Measurements from ENCODE around the gene CTNNBIP1.
A peak's percentile ranks its signal among the peaks of the same experiment; 100 is the strongest.

The CTNNBIP1 gene

DNA sequence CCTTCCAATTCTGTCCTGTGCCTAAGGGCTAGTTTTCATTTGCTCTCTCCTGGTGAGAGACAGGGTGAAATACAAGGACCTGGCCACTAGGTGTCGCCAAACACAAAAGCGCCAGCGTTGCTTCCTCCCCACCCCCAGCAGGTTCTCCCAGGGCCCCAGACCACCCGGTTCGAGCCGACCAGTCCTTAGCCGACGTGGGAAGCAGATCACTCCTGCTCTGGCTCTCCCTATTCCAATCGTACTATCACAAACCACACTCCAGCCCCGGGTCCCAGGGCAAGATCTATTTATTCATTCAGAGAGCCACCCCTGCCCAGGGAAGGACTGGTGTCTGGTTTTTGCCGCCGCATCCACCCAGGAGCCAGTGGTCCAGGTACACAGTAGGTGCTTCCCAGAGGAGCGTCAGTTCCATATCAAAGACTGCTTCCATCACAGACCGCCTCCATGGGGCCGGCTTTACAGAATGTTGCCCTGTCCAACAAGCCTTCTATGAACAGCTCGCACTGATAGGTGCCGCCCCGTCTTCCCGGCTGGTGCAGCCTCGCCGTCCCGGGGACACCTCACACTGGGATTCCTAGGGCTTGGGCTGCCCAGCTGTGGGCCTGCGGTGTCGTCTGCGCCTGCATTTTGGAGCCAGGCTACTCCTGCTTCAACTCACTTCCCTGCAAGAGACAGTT, 35.0 kb downstream of the CTNNBIP1 start:
- DNase-seq: peak; percentile 47 to 58 (median 54)

DNA sequence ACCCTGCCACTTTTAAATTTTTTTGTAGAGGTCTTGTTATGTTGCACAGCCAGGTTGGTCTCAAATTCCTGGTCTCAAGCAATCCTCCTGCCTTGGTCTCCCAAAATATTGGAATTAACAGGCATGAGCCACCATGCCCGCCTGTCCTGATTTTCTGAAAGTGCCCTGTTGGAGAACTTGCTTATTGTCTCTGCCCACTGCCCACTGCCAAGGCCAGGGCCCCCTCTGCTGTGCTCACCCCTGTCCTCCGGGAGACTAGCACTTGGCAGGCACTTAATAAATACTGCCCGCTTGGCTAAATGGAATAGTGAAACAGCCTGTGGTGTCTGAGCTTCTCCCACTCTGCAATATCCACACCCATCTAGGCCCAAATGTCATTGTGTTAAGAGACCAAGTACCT, 35.7 kb downstream of the CTNNBIP1 start:
- DNase-seq: no peak

DNA sequence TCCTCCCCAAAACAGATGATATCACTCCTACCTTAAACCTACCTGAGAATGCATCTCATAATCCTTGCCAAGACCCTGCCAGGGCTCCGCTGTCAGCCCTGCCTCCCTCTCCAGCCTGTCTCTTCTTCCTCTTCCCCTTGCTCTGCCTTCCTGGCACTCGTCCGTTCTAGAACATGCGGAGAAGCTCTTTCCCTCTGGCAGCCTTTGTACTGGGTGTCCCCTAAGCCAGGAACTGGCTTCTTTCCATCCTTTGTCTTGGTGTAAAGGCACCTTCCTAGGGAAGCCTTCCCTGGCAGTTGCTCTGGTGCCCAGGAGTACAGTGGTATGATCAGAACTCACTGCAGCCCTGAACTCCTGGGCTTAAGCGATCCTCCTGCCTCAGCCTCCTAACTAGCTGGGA, 36.1 kb downstream of the CTNNBIP1 start:
- no peak for DNase-seq

GRCh38 chr1:9873385-9873784, 36.7 kb downstream of the CTNNBIP1 start:
- DNase-seq: no peak

GRCh38 chr1:9872430-9873165, 37.5 kb downstream of the CTNNBIP1 start:
- no peak for DNase-seq

DNA sequence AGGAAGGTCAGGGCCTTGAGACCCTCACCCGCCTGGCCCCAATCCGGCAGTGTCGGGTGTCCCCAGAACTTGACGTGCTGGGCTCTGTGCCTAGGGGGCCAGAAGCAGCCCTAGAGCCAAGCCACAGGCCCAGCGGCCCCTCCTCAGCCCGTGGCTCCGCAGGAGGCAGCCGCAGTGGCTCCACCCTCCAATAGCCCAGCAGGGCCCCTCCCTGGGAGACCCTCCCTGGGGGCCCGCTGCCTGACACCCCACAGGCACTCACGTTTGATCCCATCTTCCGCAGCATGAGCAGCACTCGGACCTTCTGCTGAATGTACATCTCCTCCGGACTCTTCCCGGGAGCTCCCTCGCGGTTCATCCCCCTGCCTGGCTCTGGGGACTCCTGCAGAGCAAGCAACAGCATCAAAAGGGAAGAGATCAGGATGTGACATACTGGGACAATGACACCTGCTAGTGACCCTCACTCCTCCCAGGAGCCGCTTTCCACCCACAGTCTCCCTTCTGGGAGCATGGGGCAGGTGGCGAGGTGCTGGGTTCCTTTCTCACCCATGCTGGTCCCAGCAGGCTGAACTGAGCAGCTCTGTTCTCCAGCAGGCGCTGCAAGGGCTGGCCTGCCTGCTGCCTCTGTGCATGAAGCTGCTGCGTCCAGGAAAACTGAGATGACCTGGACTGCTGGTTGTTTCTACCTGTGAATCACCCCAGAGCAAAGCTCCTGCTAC, 38.2 kb downstream of the CTNNBIP1 start:
- no peak for DNase-seq

DNA sequence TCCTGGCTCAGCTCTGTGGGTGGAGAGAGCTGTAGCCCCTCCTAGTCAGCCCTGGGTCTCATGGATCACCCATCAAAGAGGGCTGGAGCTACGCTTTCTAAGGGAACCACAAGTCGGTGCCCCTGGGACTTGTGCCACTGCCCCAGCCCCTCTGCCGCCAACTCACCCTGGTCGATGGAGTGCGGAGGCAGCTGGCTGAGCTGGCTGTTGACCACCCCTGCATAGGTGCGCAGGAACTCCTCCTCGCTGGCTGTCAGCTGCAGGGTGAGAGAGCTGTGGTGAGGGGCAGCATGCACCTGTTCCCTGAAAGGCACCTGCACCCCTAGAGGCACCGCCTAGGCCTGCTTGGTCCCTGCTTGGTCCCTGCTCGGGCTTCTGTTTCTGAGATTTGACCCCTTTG, 39.0 kb downstream of the CTNNBIP1 start:
- DNase-seq: no peak

DNA sequence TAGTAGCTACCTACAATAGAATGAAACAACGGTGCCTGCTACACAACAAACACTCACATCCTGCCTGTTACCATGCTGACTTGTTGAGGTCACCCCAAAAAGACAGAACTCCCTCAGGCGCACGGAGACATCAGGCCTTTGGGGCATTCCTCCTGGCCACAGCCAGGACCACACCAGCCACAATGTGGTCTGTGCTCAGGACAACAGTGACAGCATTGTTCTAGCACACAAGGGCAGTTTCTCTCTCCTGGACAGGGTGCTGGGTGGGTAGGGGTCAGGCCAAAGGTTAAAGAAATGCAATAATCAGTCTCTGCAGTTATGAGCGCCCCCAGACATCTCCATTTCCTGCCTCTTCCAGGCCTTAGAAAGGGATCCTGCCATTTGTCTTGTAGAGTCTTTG, 39.5 kb downstream of the CTNNBIP1 start:
- DNase-seq: no peak

- DNase-seq: no peak
These were observed 40.2 kb downstream of the CTNNBIP1 start for GRCh38 chr1:9869831-9870251.

GRCh38 chr1:9868244-9868590, 41.9 kb downstream of the CTNNBIP1 start:
- no peak for DNase-seq

- peak; percentile 76 to 89 (median 84) for DNase-seq
These were observed 42.4 kb downstream of the CTNNBIP1 start for GRCh38 chr1:9867408-9868243.

GRCh38 chr1:9866836-9867235, 43.2 kb downstream of the CTNNBIP1 start:
- DNase-seq: no peak

GRCh38 chr1:9865724-9866123, 44.3 kb downstream of the CTNNBIP1 start:
- DNase-seq: no peak

DNA sequence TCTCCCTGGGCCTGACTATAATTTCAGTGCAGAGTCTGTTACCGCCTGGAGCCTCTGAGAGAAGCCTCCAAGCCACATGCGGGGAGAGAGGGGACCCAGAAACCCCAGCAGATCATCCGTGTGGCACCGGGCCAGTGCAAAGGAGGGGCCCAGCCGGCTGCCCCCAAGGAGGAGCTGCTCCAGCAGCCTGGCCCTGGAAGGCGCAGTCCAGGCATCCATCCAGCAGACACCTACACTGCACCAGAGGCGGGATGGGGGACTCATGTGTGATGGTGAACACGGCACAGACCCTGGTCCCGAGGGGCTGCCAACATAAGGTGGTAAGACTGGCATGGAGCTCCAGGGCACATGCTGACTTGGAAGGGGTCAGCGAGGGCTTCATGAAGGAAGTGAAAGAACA, 46.7 kb downstream of the CTNNBIP1 start:
- DNase-seq: no peak

DNA sequence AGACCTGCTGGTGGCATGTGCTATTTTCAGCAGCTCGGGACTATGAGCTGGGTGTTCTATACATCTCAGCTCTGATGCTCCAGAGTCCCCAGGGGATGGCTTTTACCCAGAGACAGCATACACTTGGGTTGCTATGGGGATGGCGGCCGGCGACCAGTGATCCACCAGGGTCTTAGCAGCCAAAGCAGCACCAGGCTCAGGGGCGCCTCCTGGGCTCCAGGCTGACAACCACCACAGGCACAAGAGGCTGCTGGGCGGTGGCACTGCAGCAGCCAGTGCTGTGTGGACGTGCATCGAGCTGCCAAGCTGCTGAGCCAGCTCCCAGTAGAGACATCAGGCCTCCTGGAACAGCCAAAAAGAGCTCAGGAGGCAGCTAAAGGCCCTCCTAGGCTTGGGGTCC, 48.7 kb downstream of the CTNNBIP1 start:
- DNase-seq: no peak

- DNase-seq: no peak
These were observed 49.2 kb downstream of the CTNNBIP1 start for GRCh38 chr1:9860887-9861286.

DNA sequence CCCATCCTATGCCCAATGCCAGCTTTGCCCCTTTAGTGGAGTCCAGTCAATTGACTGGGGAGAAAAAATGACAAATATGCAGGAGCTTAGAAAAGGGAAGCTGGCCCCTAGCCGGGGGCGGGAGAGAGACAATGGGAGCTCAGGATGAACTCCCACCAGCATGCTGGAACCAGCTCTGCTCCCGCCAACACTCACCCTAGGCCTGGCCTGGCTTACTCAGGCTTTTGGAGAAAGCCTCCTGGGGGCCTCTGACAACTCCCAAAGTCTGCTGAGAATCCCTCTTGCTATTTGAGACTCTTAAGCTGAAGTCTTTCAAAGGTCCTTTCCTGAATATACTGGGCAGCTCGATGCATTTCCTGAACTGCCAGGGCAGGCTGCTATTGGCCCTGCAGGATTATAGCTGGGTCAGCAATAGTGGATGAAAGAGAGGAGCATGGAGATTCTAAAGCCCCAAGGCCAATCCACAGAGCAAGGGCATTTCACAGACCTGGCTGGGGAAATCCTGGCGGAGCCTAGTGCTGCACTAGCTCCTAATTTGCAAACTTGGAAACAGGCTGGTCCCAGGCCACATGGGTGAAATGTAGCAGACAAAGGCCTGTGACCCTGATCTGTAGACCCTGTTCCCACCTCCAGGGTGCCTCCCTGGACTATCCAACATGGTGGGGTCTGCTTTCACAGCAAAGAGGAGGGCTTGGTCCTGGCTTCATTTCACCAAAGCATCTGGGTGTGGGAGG, 50.6 kb downstream of the CTNNBIP1 start:
- no peak for DNase-seq

GRCh38 chr1:9858293-9859035, 51.6 kb downstream of the CTNNBIP1 start:
- DNase-seq: no peak

DNA sequence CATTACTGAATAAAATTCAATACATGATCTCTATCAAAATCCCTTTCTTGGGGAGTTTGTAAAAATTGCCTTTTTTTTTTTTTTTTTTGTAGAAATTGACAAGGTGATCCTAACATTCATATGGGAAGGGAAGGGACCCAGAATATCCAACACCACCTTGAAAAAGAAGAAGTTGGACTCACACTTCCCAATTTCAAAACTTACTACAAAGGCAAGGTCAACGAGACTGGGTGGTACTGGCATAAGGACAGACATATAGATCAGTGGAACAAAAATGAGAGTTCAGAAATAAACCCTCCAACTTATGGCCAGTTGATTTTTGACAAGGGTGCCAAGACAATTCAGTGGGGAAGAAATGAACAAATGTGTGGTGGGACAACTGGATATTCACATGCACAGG, 54.9 kb downstream of the CTNNBIP1 start:
- no peak for DNase-seq

GRCh38 chr1:9853249-9853595, 56.8 kb downstream of the CTNNBIP1 start:
- no peak for DNase-seq

- no peak for DNase-seq
These were observed 57.4 kb downstream of the CTNNBIP1 start for GRCh38 chr1:9852410-9853248.
